GM21619 (cell line): Measurements from ENCODE around the gene RBM6.

Experiments
- ATAC-seq: cut with Tn5 transposase; IDR thresholded peaks from one replicate; pipeline ENCODE4 v1.9.1; 2021; ENCODE audit not compliant: unreplicated experiment

The RBM6 gene

DNA sequence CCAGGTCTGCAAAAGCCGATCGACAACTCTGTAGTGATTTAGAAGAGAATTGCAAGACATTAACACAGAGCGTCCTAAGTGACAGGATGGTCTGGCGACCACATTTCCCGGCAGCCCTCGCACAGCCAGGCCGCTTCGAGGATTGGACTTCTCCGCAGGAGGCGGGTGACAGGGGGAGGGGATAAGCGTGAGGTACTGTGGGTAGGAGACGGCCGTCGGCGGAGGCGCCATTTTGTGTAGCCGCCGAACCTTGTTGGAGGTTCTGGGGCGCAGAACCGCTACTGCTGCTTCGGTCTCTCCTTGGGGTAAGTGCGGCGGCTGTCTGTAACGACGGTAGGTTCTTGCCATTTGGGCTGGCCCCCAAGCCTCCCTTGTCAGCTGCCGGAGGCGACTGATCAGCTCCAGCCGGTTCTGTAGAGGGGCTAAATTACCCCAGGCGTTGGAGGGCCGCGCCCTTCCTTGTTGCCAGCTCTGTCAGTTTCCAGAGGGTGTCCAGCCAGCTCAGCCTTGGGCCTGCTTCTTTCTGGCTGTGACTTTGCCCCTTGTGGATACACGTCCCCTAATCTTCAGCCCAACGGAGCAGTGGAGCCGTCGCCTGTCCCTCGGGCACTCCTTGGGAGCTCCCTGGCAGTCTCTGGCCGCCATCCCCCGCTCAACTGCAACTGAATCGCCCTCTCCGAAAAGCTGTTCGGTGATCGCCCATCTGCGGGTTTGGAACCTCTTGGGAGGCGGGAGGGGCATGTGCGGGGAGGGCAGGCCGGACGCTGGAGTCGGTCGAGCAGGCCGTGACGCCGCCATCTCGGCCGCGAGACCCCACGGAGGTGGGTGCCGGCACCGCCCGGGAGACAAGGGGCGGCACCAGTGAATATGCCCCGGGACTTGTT lies 149.0 kb downstream of the RBM6 start, which contains the start of gene RBM5:
Gene RBM5, plus strand, starts transcription at position 195 of the 884 bp plus-strand sequence. CDS start 1,516 bp downstream, outside the sequence.
- ATAC-seq = peak; percentile 99

DNA sequence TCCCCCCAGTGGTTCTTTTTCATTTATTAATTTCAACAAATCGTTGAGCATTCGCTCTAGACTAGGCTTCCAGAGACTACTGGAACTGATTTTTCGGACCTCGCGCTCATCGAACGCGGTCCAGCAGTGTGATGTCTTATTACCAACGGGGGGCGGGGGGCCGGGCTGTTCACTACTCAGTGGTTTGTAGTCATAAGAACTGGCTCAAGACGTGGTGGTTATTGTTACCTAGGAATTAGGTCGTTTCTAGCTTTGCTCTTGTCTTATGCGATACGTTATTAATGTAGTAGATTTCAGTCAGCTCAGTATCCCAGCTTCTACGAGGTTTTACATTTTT lies 149.6 kb downstream of the RBM6 start:
- ATAC-seq = no peak

DNA sequence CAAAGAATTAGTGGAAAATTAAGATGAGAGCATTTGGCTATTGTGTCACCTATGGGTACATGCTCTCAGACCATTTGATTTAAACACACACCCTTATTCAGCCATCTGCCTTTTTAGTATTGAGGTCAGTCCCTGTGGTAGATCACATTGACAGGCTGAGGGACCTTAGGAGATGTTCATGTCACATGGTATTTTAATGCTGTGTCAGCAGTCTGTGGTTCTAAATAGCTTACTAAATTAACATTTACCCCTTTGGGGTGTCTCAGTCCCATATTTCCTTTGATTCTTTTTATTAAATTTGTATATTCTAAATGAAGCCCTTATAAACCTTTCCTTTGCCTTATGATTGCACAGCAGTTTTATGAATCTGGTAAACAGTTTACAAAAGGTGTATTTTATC lies 151.0 kb downstream of the RBM6 start:
- ATAC-seq = no peak

DNA sequence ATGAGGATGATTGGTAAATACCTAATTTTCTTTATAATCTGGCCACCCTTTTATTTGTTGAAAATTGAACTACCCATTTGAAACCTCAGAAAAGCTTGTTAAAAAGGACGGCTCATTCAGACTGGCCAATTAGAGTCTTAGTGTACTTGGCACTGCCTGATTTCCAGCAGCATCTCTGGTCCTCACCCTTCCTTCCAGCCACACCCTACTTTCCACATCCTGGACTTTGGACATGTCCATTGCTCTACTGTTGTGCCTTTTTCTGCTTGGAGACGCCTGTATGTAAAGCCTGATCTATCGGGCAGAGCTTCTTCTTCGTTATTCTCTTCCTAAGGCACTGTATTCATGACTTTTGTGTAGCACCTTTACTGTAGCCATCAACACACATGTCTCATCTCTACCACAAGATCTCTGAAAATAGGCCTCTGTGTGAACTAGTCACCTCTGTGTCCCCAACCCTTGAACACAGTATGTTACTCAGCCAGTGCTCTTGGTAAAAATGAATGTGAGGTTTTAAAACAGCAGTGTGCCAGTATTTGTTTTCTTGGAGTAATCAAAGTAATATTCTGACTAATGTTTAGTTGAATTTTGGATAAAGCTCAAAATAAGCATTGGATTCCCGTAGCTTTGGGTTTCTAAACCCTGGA lies 155.5 kb downstream of the RBM6 start:
- ATAC-seq = no peak

DNA sequence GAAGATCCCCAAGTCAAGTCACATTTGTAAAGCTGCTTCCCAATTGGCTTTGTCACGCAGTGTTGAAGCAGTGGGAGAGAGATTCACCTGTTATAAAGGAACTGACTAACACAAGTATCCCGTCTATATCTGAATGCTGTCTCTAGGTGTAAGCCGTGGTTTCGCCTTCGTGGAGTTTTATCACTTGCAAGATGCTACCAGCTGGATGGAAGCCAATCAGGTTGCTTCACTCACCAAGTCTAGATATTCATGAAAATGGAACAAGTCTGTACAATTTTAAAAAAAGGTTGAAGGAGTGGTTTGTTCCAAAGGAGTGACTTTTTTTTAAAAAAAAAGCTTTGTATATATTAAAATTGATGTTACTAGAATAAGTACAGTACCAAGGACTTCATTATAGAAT lies 160.4 kb downstream of the RBM6 start:
- no peak for ATAC-seq

DNA sequence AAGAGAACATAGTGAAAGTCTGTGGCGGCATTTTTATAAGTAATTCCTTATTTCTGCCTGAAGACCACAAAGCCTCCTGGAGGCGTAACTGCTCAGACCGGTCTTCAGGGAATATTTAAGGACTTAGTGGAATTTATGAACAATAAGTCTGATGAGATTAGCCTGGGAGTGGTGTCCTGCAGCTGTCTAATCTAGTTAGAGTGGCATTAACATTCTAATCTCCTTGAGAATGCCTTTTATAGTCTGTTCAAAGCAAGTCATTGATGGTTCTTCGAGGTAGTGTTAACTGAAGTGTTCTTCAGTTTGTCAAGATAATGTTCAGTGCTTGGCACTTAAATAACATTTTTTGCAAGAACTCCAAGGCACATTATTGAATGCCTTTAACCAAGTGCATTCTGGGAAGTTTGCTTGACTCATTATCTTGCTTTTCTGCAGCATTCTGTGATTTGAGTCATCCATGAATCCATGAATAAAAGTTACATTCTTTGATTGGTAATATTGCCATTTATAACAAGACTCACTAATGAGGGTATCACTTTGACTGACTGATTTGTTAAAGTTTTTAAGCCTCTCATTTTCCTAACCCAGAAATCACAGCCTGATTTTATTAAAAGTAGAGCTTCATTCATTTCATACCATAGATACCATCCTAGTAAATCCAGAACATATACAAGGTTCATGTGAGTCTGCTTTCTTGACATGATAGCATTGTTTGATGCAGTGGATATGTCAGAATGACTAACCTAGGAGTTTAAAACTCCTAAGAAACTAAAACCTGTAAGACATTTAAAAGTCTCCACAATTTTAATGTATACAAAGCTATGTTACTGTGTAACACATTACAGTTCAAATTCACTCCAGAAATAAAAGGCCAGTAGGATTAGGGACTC lies 161.3 kb downstream of the RBM6 start:
- ATAC-seq = no peak

DNA sequence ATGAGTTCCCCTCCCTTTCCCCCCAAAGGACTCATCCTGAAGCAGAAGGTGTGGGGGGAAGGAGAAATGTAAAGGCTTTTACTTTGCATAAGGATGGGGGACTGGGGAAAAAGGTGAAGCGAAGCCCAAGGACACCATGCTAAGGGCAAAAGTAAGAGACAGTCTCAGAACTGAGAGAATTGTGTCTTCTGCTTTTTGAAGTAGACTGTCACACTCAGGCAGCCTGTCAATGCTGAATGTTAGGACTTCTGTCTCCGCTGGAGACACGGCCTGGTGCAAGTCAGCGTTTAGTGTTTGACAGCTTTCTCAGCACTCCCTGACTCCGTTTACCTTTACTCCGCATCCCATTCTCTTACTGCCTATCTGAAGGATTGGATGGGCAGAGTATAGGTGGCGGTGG lies 162.6 kb downstream of the RBM6 start:
- no peak for ATAC-seq

DNA sequence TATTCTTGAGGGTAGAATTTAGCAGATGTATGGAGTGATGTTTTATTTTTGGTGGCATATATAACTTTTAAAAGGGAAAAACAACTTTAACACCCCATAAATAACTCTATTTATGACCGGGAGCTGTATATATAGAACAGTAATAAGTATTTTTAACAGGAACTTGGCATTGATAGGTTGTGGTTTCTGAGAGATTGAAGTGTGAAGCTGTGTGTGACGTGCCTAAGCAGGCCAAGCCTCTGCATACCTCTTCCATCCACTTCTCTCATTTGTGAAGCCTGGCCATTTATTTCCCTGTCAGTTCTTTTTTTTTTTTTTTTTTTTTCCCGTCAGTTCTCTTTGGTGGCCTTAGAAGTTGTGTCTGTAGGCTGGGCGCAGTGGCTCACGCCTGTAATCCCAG lies 171.8 kb downstream of the RBM6 start:
- ATAC-seq = no peak

DNA sequence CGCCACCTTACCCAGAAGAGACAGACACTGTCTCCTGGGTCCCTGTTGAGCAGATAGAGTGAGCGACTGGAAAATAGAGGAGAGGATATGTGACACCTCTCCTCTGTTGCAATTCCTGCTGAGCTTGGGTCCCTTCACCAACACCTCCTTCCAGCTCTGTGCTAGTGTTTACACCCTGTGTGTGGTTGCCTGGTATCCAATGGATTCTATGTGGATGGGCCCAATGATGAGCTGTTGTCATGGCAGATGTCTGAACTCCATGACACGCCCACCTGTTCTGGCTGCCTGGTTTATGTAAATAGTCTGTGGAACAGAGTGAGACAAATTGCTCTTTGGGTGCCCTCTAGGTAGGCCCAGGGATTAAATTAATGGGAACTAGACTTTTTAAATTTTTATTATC lies 172.5 kb downstream of the RBM6 start:
- ATAC-seq = no peak

DNA sequence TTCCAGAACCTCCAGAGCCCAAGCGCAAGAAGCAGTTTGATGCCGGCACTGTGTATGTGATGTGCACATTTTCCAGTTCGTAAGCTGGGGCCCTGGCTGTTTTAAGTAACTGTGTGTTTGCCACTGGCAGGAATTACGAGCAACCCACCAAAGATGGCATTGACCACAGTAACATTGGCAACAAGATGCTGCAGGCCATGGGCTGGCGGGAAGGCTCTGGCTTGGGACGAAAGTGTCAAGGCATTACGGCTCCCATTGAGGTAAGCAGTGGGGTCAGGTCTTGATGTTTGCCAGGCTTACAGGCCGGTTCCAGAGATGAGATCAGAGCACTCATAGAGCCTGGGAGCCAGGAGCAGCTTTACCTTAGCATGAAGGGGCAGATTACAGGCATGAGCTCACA lies 177.2 kb downstream of the RBM6 start:
- no peak for ATAC-seq

DNA sequence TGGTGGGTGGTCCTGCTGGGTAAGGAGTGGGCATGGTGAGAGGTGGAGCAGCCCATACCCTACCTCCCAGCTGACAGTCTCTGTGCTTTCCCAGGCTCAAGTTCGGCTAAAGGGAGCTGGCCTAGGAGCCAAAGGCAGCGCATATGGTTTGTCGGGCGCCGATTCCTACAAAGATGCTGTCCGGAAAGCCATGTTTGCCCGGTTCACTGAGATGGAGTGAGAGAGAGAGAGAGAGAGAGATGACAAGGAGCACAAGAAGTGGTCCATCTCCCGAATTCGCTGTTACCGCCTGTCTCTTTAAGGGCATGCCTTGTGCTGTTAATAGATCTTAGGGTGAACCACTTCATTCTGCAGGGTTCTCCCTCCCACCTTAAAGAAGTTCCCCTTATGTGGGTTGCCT lies 178.3 kb downstream of the RBM6 start:
- ATAC-seq = no peak

DNA sequence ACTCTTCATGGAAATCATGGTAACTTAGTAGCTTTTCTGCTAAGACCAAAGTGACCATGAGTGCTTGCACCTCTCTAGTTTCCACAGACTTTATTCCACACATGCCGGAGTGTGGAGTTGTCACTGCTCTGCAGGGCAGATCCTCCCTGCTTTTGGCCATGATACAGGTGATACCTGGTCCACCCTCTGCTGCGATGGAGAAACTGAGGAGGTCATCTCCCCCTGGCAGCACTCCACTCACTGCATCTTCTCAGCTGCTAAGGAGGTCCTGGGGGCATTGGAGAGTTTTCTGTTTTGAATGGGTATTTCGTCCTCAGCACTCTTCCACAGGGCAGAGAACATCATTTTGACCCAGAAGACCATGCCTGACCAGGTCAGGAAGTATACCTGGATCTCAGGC lies 179.8 kb downstream of the RBM6 start:
- ATAC-seq = no peak

DNA sequence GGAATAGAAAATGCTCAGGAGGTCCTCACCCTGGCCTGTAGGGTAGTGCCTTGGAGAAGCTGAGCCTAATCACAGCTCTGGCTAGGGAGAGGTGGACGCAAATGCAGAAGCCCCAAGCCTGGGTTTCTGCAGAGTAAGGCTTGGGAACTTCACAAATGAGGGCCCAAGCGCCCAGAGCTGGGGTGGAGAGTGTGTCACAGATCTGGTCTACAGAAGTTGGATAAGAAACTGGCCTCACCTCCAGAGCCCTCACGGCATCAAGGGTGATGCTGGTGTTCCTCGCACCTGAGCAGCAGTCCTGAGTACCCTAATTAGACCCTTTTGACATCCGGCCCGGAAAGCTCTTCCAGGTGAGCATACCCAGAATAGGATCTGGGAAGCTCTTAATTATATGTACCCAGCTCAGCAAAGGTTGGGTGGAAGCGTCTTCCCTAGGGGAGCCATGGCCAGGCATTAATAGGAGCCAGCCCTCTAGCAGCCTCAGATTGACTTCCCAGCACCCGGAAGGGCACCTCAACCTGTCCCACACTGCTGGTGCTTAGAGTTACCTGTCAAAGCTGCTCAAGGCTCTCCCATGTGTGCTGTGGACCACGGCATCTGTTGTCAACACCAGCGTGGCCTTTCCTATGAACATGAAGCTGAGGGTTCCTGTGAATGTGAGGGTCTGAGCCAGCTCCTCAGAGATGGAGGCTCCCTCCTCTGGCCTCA lies 180.6 kb downstream of the RBM6 start:
- no peak for ATAC-seq

DNA sequence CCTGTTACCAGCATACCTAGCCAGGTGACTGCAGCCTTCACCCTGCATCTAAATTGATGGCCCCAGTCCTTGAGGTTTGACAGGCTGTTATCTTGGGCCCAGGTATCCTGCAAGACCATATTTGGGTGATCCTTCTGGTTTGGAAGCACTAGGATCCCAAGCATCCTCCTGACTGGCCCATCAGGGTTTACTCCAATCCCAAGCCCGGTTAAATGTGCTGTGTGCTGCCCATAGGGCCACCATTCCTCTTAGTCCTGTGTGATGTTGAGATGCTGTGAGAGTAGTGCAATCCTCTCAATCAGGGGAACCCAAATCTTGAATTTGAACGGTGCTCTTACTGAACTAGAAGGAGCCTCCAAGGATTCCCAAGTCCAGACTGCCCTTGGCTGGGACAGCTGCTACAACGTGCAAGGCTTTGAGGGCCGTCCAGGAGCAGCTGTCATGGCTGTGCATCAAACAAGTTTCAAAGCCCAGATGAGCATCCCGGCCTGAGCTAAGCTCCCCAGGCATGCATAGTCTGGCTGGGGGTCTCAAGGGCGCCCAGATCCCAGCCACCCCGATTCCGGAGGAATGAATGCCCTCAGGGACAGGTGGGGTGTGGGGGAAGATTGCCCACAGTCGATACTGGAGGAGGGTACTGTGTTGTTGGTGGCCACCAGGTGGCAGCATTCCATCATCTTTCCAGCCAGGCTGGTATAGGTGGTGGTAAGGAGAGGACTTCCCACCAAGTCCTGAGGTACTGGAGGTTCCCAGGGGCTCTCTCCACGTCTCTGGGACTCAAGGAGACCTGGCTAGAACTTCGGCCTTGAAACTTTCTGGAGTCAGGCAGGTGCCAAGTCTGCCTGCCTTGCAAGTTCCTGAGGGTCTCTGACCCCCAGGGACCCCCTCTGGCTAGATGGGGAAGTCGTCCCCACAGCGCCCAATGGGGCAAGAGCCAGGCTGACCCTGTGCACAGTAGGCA lies 181.4 kb downstream of the RBM6 start:
- ATAC-seq = peak; percentile 51

DNA sequence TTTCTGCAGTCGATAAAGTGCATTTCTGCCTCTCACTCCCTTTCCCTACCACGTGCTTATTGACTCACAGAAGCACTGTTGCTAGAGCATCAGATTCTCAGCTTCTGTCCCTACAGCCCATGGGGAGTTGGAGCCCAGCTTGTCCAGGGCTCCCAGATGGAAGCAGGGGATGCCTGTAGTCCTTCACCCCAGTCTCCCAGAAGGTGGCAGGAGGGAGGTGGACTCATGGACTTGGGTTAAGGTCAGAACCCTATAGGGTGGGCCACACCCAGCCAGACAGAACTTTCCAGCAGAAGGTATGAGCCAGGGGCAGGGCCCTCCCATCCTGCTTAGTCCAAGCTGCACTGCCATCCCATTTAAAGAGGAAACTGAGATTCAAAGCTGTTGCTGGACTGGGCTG lies 182.1 kb downstream of the RBM6 start:
- no peak for ATAC-seq

DNA sequence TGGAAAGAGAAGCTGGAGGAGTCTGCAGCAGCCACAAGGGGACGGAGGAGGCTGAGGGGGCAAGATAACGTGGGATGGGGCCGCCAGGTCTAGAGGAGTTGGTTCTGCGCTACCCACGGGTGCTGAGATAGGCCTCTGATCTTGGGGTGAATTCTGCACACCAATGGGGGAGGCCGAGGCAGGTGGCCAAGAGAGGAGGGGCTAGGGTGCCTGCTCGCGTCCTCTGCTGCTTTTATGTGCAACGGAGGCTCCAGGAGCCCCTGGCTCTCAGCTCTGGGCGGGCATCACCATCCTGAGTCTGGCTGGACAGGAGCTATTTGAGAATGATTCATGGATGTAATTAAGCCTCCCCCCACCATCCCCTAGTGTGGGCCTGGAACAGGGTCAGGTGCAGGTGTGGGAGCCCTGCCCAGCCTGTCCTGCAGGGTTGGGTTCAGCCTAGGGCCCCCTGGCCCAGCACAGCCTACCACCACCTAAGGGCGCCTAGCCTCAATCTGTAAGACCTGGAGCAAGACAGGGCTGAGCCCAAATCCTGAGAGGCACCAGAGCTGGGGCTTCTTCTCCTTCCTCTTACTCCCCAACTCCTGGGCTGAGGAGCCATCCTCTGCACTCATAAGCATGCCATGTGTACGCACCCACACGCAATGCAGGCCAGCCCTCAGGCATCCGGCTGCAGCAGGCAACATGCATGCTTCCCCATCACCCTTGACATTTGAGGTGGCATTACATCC lies 182.9 kb downstream of the RBM6 start:
- ATAC-seq = no peak

DNA sequence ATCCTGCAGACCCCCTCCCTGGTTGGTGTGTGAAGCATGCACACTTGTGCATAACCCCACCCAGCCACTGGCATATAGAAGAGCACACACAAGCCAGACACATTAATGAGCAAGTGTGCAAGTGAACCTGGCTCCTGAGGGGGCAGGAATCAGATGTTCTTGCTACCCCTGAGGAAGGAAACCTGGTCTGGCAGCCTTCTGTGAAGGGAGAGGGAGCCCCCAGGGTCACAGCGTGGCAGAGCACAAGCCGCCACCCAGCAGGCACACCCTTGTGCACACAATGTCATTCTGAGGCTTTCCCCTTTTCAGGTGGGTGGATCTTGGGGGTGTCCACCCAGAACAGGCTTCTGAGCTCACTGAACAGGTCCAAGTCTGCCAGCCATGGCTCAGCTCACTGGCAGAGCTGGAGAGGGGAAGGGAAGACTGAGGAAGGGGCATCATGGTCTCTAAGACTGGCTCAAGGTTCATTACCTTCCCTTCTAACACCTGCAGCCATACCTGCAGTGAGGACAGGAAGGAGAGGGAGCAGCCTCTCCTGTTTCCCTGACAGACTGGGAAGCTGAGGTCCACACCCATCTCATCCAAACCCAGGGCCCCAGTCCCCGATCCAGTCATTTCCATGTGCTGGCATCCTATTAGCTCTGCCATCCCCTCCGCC lies 183.6 kb downstream of the RBM6 start:
- no peak for ATAC-seq

DNA sequence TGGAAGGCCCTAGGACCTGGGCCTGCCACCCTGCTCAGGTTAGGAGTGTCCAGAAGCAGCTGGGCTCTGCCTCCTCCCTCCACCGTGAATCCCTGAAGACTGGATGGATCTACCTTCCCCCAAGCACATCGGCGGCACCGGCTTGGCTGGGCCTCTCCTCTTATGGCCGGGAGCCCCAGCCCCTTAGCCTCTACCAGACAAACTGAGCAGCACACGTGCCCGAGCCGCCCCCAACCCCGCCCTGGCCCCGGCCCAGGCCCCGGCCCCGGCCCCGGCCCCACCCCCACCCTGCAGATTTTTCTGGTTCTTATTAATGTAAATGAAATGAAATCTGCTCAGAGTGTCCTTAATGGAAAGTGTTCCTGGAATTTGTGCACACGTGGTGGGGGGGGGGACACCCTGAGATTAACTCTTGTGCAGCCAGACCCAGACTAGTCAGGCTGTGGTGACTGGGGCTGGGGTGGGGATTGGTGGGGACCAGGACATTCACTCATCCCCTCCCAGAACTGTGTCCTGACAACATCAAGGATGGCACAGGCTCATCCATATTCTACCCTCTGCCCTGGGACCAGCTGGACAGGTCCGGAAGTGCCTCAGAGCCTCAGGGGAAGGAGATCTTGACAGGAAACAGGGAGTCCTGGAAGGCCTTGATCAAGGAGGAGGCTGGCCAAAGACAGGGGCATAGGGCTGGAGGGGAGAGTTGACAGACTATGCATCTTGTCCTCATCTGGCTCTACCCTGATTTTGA lies 184.3 kb downstream of the RBM6 start:
- no peak for ATAC-seq
